Measurements from ENCODE around the gene PLXNA3. TPM values are rescaled to one million over a fixed set of nuclear protein-coding genes. Genes with fewer than 3 reads are reported as not detected.
"Not testable (repeated sequence)": the region's sequence is repeated elsewhere in the genome, so short reads cannot be mapped to it uniquely, and the experiment has no call there.

PLXNA3 gene
- polyA plus RNA-seq, 2 donors, result 4.3 to 19.0 TPM

DNA sequence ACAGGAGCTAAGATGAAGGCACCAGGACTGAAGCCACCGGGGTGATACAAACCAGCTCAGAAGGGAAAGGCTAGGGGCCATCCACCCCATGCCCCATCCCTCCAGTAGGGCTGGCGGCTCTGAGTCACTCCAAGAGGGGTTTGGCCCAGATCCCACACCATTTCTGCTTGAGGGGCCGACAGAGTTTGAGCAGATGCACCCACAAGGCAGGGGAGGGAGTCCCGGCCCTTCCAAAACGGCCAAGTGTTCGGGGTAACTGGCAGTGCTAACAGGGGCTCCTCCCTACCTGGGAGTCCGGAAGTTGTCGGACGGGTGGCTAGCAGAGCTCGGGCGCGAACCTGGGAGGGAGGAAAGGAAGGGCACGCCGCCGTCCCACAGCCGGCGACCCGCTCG is 31.9 kb downstream of the PLXNA3 start:
- H3K9me3 ChIP-seq (ENCODE audit: control insufficient read depth in 2 of 2, insufficient read depth in 1 of 2, low read depth in 1 of 2, low read length in 1 of 2), result peaks cover 0 to 6% of the 10 kb centered on the region in 2 donors
- WGBS, 2 donors, result 0 to 32% methylated on average over 15 to 19 of the region's 19 CpGs
- peak overlapping the region; percentile 56 to 59 for H3K4me3 ChIP-seq (ENCODE audit: low read depth in 1 of 2, low read length in 2 of 2)

DNA sequence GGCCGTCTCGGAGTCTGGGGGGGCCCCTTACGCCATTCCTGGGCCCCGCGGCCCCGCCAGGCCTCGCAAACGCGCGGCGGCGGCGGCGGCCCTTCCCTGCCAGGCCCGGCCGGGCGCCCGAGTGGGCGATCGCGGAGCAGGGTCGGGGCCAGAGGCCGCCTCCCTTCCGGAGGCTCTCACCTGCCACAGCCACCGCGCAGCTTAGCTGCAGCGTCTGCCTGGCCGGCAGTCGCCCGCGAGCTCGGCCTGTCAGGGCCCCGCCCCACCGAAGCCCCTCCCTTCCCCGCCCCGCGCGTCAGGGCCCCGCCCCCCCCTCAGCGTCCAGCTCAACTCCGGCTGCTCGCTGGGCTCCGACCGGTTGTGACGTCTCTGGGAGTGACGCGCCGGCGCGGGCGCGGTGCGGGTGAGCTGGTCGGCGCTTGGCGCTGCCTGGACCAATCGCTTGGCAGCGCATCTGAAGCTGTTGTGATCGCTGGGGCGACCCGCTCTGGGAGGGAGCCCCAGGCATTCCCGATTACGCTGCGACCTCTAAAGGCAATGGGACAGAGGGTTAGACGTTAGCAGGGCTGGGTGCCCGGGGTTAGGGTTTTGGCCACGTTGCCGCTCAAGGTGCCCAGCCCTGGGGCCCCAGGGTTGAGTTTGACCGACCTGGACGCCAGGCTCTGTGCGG is 32.5 kb downstream of the PLXNA3 start, which contains the start of gene SLC10A3:
Gene SLC10A3 (minus strand): TSS at position 216 of the 670 bp plus-strand sequence. CDS start 1,689 bp downstream, outside the sequence.
- peak within 1 kb of the TSS; percentile 56 to 59 for H3K4me3 ChIP-seq (ENCODE audit: low read depth in 1 of 2, low read length in 2 of 2)
- 0 to 13% methylated on average over 45 to 69 of the region's 71 CpGs for WGBS, 2 donors
- no peaks in the 10 kb centered on the region for H3K27me3 ChIP-seq (ENCODE audit: control insufficient read depth in 1 of 2, insufficient read depth in 2 of 2, low read length in 2 of 2)
- peak within 1 kb of the TSS; percentile 95 to 98 for H3K27ac ChIP-seq (ENCODE audit: low read depth in 2 of 2, low read length in 1 of 2)
- H3K9me3 ChIP-seq (ENCODE audit: control insufficient read depth in 2 of 2, insufficient read depth in 1 of 2, low read depth in 1 of 2, low read length in 1 of 2), result peaks cover 0 to 6% of the 10 kb centered on the region in 2 donors
- H3K4me1 ChIP-seq (ENCODE audit: control insufficient read depth in 2 of 2, insufficient read depth in 2 of 2, low read length in 1 of 2), result peaks cover 0 to 6% of the 10 kb centered on the region in 2 donors
- peaks cover 0 to 10% of the 10 kb centered on the region in 2 donors for H3K36me3 ChIP-seq (ENCODE audit: control insufficient read depth in 2 of 2, insufficient read depth in 2 of 2, low read length in 1 of 2)

More for the DNA sequence above, 31.9 kb downstream of the PLXNA3 start:
- Histone ChIP-seq H3K27me3 (ENCODE audit: control insufficient read depth in 1 of 2, insufficient read depth in 2 of 2, low read length in 2 of 2) (no peaks in the 10 kb centered on the region), H3K36me3 (ENCODE audit: control insufficient read depth in 2 of 2, insufficient read depth in 2 of 2, low read length in 1 of 2) (peaks cover 0 to 10% of the 10 kb centered on the region in 2 donors), H3K4me1 (ENCODE audit: control insufficient read depth in 2 of 2, insufficient read depth in 2 of 2, low read length in 1 of 2) (peaks cover 4 to 10% of the 10 kb centered on the region in 2 donors), H3K27ac (ENCODE audit: low read depth in 2 of 2, low read length in 1 of 2) (peak overlapping the region; percentile 95 to 98)

DNA sequence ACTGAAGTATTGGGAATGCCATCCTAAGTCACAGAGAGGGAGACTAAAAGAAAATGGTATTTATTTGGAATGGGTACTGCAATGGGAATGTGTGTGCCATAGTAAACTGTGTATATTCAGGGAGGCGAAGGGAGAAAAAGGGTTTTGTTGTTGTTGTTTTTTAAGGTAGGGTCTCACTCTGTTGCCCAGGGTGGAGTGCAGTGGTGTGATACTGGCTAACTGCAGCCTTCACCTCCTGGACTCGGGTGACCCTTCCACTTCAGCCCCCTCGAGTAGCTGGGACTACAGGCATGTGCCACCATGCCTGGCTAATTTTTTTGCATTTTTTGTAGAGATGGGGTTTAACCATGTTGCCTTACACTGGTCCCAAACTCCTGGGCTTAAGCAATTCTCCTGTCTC is 36.6 kb downstream of the PLXNA3 start:
- H3K27ac ChIP-seq (ENCODE audit: low read depth in 2 of 2, low read length in 1 of 2), result no peak overlapping the region
- H3K4me1 ChIP-seq (ENCODE audit: control insufficient read depth in 2 of 2, insufficient read depth in 2 of 2, low read length in 1 of 2), result no peaks in the 10 kb centered on the region
- no peaks in the 10 kb centered on the region for H3K36me3 ChIP-seq (ENCODE audit: control insufficient read depth in 2 of 2, insufficient read depth in 2 of 2, low read length in 1 of 2)
- 63 to 80% methylated on average over 3 of the region's 3 CpGs for WGBS, 2 donors
- H3K4me3 ChIP-seq (ENCODE audit: low read depth in 1 of 2, low read length in 2 of 2), result no peak overlapping the region
- no peaks in the 10 kb centered on the region for H3K9me3 ChIP-seq (ENCODE audit: control insufficient read depth in 2 of 2, insufficient read depth in 1 of 2, low read depth in 1 of 2, low read length in 1 of 2)
- H3K27me3 ChIP-seq (ENCODE audit: control insufficient read depth in 1 of 2, insufficient read depth in 2 of 2, low read length in 2 of 2), result no peaks in the 10 kb centered on the region

DNA sequence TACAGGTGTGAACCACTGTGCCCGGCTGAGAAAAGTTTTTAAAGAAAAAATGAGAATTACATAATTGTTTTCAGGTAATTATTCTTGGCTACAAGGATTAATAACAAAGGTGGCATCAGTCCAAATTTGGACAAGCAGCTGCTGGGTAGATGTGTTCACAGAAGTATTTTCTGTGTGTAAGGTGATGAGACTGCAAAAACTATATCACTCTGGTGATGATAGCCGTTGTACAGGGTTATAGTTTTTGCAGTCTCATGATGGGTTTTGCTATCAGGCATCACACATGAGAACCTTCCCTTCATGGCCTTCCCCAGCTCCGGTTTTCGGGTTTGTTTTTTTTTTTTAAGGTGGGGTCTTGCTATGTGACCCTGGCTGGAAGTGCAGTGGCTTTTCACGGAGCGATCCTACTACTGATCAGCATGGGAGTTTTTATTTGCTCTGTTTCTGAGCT is 37.4 kb downstream of the PLXNA3 start:
- H3K9me3 ChIP-seq (ENCODE audit: control insufficient read depth in 2 of 2, insufficient read depth in 1 of 2, low read depth in 1 of 2, low read length in 1 of 2), result no peaks in the 10 kb centered on the region
- WGBS, 2 donors, result 77 to 83% methylated on average over 6 of the region's 6 CpGs
- no peaks in the 10 kb centered on the region for H3K27me3 ChIP-seq (ENCODE audit: control insufficient read depth in 1 of 2, insufficient read depth in 2 of 2, low read length in 2 of 2)
- H3K4me3 ChIP-seq (ENCODE audit: low read depth in 1 of 2, low read length in 2 of 2), result no peak overlapping the region
- no peaks in the 10 kb centered on the region for H3K36me3 ChIP-seq (ENCODE audit: control insufficient read depth in 2 of 2, insufficient read depth in 2 of 2, low read length in 1 of 2)
- no peak overlapping the region for H3K27ac ChIP-seq (ENCODE audit: low read depth in 2 of 2, low read length in 1 of 2)
- H3K4me1 ChIP-seq (ENCODE audit: control insufficient read depth in 2 of 2, insufficient read depth in 2 of 2, low read length in 1 of 2), result no peaks in the 10 kb centered on the region

DNA sequence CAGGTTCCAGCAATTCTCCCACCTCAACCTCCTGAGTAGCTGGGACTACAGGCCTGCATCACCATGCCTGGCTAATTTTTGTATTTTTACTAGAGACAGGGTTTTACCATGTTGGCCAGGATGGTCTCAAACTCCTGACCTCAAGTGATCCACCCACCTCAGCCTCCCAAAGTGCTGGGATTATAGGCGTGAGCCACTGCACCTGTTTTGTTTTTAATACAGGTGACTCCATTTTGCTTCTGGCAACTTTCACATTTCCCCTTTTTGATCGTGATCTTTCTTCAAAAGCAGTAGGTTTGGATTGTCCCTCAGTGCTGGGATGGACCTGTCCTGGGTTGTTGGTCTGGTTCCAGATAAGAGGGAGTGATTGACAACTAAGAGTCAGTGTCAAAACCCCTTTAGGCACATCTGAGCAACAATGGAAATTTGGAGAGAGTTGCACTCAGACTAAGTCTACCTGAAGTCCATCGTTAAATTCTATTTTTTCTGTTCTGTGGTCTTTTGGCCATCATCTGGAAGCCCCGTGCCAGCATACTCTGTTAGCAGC is 38.6 kb downstream of the PLXNA3 start:
- not testable (repeated sequence) for H3K9me3 ChIP-seq (ENCODE audit: control insufficient read depth in 2 of 2, insufficient read depth in 1 of 2, low read depth in 1 of 2, low read length in 1 of 2); H3K36me3 ChIP-seq (ENCODE audit: control insufficient read depth in 2 of 2, insufficient read depth in 2 of 2, low read length in 1 of 2); H3K4me1 ChIP-seq (ENCODE audit: control insufficient read depth in 2 of 2, insufficient read depth in 2 of 2, low read length in 1 of 2); H3K27me3 ChIP-seq (ENCODE audit: control insufficient read depth in 1 of 2, insufficient read depth in 2 of 2, low read length in 2 of 2); H3K4me3 ChIP-seq (ENCODE audit: low read depth in 1 of 2, low read length in 2 of 2); H3K27ac ChIP-seq (ENCODE audit: low read depth in 2 of 2, low read length in 1 of 2)
- 67 to 69% methylated on average over 4 of the region's 4 CpGs for WGBS, 2 donors

DNA sequence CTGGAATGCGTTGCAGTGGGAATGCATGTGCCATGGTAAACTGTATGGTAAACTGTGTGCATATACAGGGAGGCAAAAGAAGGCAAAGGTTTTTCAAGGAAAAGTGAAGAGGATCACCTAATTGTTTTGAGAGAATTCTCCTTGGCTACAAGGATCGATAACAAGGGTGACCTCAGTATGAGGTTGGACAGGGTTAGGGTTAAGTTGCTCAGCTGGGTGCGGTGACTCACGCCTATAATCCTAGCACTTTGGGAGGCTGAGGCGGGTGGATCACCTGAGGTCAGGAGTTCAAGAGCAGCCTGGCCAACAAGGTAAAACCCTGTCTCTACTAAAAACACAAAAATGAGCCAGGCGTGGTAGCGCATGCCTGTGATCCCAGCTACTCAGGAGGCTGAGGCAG is 43.3 kb downstream of the PLXNA3 start:
- H3K27ac ChIP-seq (ENCODE audit: low read depth in 2 of 2, low read length in 1 of 2); H3K4me1 ChIP-seq (ENCODE audit: control insufficient read depth in 2 of 2, insufficient read depth in 2 of 2, low read length in 1 of 2); H3K9me3 ChIP-seq (ENCODE audit: control insufficient read depth in 2 of 2, insufficient read depth in 1 of 2, low read depth in 1 of 2, low read length in 1 of 2); H3K27me3 ChIP-seq (ENCODE audit: control insufficient read depth in 1 of 2, insufficient read depth in 2 of 2, low read length in 2 of 2); H3K36me3 ChIP-seq (ENCODE audit: control insufficient read depth in 2 of 2, insufficient read depth in 2 of 2, low read length in 1 of 2); H3K4me3 ChIP-seq (ENCODE audit: low read depth in 1 of 2, low read length in 2 of 2): not testable (repeated sequence)
- 71 to 74% methylated on average over 7 of the region's 7 CpGs for WGBS, 2 donors

DNA sequence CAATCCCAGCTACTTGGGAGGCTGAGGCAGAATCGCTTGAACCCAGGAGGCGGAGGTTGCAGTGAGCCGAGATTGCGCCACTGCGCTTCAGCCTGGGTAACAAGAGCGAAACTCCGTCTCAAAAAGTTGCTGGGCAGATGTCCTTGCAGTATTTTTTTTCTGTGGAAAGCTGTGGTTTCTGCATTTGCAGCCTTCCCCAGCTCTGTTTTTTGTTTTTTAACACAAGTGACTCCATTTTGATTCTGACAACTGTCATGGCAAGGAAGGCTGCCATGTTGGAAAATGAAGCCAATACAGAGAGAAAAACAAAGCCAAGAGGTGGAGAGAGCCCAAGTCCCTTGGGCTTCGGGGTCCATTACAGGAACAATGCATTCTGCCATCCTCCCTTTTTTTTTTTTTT is 44.0 kb downstream of the PLXNA3 start:
- Histone ChIP-seq H3K27ac (ENCODE audit: low read depth in 2 of 2, low read length in 1 of 2) (no peak overlapping the region), H3K9me3 (ENCODE audit: control insufficient read depth in 2 of 2, insufficient read depth in 1 of 2, low read depth in 1 of 2, low read length in 1 of 2) (no peaks in the 10 kb centered on the region), H3K27me3 (ENCODE audit: control insufficient read depth in 1 of 2, insufficient read depth in 2 of 2, low read length in 2 of 2) (no peaks in the 10 kb centered on the region), H3K36me3 (ENCODE audit: control insufficient read depth in 2 of 2, insufficient read depth in 2 of 2, low read length in 1 of 2) (peaks cover 0 to 6% of the 10 kb centered on the region in 2 donors), H3K4me1 (ENCODE audit: control insufficient read depth in 2 of 2, insufficient read depth in 2 of 2, low read length in 1 of 2) (peaks cover 2 to 8% of the 10 kb centered on the region in 2 donors), H3K4me3 (ENCODE audit: low read depth in 1 of 2, low read length in 2 of 2) (no peak overlapping the region)
- WGBS, 2 donors, result 84 to 87% methylated on average over 8 of the region's 8 CpGs

DNA sequence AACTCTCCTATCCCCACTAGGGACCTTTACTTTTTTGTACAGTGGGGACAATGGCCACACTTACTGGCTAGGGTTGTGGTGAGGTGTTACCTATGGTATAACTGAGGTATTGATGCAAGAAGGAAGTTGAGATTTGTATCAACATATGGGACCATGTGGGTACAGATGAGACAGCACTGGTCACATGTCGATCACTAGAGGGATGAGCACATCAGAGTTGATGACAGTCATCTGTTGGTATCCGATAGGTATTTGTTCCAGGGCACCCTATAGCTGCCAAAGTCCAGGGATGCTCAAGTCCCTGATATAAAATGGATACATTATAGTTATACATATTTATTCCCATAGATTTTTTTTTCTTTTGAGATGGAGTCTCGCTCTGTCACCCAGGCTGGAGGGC is 44.9 kb downstream of the PLXNA3 start:
- no peak overlapping the region for H3K27ac ChIP-seq (ENCODE audit: low read depth in 2 of 2, low read length in 1 of 2)
- no peaks in the 10 kb centered on the region for H3K9me3 ChIP-seq (ENCODE audit: control insufficient read depth in 2 of 2, insufficient read depth in 1 of 2, low read depth in 1 of 2, low read length in 1 of 2)
- 86 to 87% methylated on average over 3 of the region's 3 CpGs for WGBS, 2 donors
- peaks cover 0 to 8% of the 10 kb centered on the region in 2 donors for H3K36me3 ChIP-seq (ENCODE audit: control insufficient read depth in 2 of 2, insufficient read depth in 2 of 2, low read length in 1 of 2)
- peaks cover 2 to 8% of the 10 kb centered on the region in 2 donors for H3K4me1 ChIP-seq (ENCODE audit: control insufficient read depth in 2 of 2, insufficient read depth in 2 of 2, low read length in 1 of 2)
- no peak overlapping the region for H3K4me3 ChIP-seq (ENCODE audit: low read depth in 1 of 2, low read length in 2 of 2)
- H3K27me3 ChIP-seq (ENCODE audit: control insufficient read depth in 1 of 2, insufficient read depth in 2 of 2, low read length in 2 of 2), result no peaks in the 10 kb centered on the region

DNA sequence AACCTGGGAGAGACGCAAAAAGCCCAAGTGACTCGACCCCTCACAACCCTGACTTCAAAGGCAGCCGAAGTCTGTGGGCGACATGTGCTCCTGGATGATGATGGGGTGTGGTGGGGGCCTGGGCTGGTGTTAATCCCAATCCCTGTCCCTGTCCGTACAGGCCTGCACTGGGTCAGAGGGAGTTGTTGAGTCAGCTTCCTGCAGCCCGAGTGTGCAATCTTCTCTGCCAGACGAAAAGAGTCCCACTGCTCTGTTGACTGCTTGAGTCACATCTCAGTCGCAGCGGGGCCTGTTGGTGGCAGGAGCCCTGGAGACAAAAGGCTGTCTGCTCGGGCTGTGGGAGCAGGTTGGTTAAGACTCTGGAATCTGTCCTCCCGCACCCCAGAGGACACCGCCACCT is 47.7 kb downstream of the PLXNA3 start:
- H3K9me3 ChIP-seq (ENCODE audit: control insufficient read depth in 2 of 2, insufficient read depth in 1 of 2, low read depth in 1 of 2, low read length in 1 of 2), result no peaks in the 10 kb centered on the region
- H3K4me1 ChIP-seq (ENCODE audit: control insufficient read depth in 2 of 2, insufficient read depth in 2 of 2, low read length in 1 of 2), result peaks cover 2 to 8% of the 10 kb centered on the region in 2 donors
- peak overlapping the region in 1 of 2 donors; percentile 80 for H3K27ac ChIP-seq (ENCODE audit: low read depth in 2 of 2, low read length in 1 of 2)
- H3K4me3 ChIP-seq (ENCODE audit: low read depth in 1 of 2, low read length in 2 of 2), result no peak overlapping the region
- no peaks in the 10 kb centered on the region for H3K27me3 ChIP-seq (ENCODE audit: control insufficient read depth in 1 of 2, insufficient read depth in 2 of 2, low read length in 2 of 2)
- 50 to 83% methylated on average over 12 of the region's 12 CpGs for WGBS, 2 donors
- H3K36me3 ChIP-seq (ENCODE audit: control insufficient read depth in 2 of 2, insufficient read depth in 2 of 2, low read length in 1 of 2), result peaks cover 0 to 8% of the 10 kb centered on the region in 2 donors
